ENCODE results near the gene DPP4. TPM values are rescaled to one million over a fixed set of nuclear protein-coding genes. Genes with fewer than 3 reads are reported as not detected.

The DPP4 gene
- total and polyA plus RNA-seq, 8 donors: 0.15 to 30.1 (median 2.4) TPM

GRCh38 chr2:162115076-162115475 is 41.1 kb upstream of the DPP4 start:
- Histone ChIP-seq H3K4me1 (peaks cover 0 to 27% (median 17%) of the 10 kb centered on the region in 4 donors), H3K36me3 (no peaks in the 10 kb centered on the region), H3K9me3 (peaks cover 0 to 7% (median 2%) of the 10 kb centered on the region in 4 donors), H3K27me3 (no peaks in the 10 kb centered on the region), H3K27ac (no peak overlapping the region), H3K4me3 (no peak overlapping the region)
- 98 to 100% (median 100%) methylated on average over 2 of the region's 2 CpGs for WGBS, 5 donors
- TF ChIP-seq POLR2AphosphoS5 (IDR thresholded peaks at IDR 0.05) (no peak), POLR2A (IDR thresholded peaks at IDR 0.05) (no peak), EP300 (IDR thresholded peaks at IDR 0.05) (no peak), CTCF (IDR thresholded peaks at IDR 0.05) (no peak)
- no peak for DNase-seq
- intact Hi-C loops (cut with DNase I; ENCODE audit: low total_unique reads): no loop called here

- Histone ChIP-seq H3K4me3 (no peak overlapping the region), H3K36me3 (no peaks in the 10 kb centered on the region), H3K27ac (no peak overlapping the region), H3K4me1 (peaks cover 0 to 27% (median 17%) of the 10 kb centered on the region in 4 donors), H3K9me3 (peaks cover 0 to 7% (median 2%) of the 10 kb centered on the region in 4 donors), H3K27me3 (no peaks in the 10 kb centered on the region)
- no peak for DNase-seq
- 8 to 41% (median 25%) methylated on average over 1 of the region's 1 CpG for WGBS, 5 donors
- intact Hi-C loops (cut with DNase I; ENCODE audit: low total_unique reads): no loop called here
- no peak for TF ChIP-seq CTCF (IDR thresholded peaks at IDR 0.05)
- TF ChIP-seq POLR2AphosphoS5 (IDR thresholded peaks at IDR 0.05): no peak
- TF ChIP-seq POLR2A (IDR thresholded peaks at IDR 0.05): no peak
- no peak for TF ChIP-seq EP300 (IDR thresholded peaks at IDR 0.05)
These were observed 40.3 kb upstream of the DPP4 start for GRCh38 chr2:162114271-162114670.

- Histone ChIP-seq H3K9me3 (peaks cover 0 to 7% (median 2%) of the 10 kb centered on the region in 4 donors), H3K4me3 (no peak overlapping the region), H3K27ac (no peak overlapping the region), H3K4me1 (peaks cover 0 to 27% (median 16%) of the 10 kb centered on the region in 4 donors), H3K36me3 (no peaks in the 10 kb centered on the region), H3K27me3 (no peaks in the 10 kb centered on the region)
- 39 to 79% (median 48%) methylated on average over 1 of the region's 1 CpG for WGBS, 5 donors
- no peak for DNase-seq
- TF ChIP-seq POLR2AphosphoS5 (IDR thresholded peaks at IDR 0.05): no peak
- intact Hi-C loops (cut with DNase I; ENCODE audit: low total_unique reads): no loop called here
These were observed 39.8 kb upstream of the DPP4 start for GRCh38 chr2:162113776-162114168.

GRCh38 chr2:162113088-162113775 is 39.2 kb upstream of the DPP4 start:
- H3K27ac ChIP-seq: no peak overlapping the region
- DNase-seq: no peak
- no peak overlapping the region for H3K4me3 ChIP-seq
- WGBS, 5 donors: 34 to 62% (median 52%) methylated on average over 3 of the region's 3 CpGs
- H3K36me3 ChIP-seq: no peaks in the 10 kb centered on the region
- intact Hi-C loops (cut with DNase I; ENCODE audit: low total_unique reads): no loop called here
- no peak for TF ChIP-seq EP300 (IDR thresholded peaks at IDR 0.05)
- no peak for TF ChIP-seq POLR2A (IDR thresholded peaks at IDR 0.05)
- no peak for TF ChIP-seq POLR2AphosphoS5 (IDR thresholded peaks at IDR 0.05)
- TF ChIP-seq CTCF (IDR thresholded peaks at IDR 0.05): no peak
- peaks cover 0 to 7% (median 2%) of the 10 kb centered on the region in 4 donors for H3K9me3 ChIP-seq
- H3K4me1 ChIP-seq: peaks cover 0 to 23% (median 13%) of the 10 kb centered on the region in 4 donors
- H3K27me3 ChIP-seq: no peaks in the 10 kb centered on the region
